HG03064 (cell line): ENCODE data around the gene FBXO42.
"Not testable (repeated sequence)": the region's sequence is repeated elsewhere in the genome, so short reads cannot be mapped to it uniquely, and the experiment has no call there.

Experiments
- ATAC-seq: cut with Tn5 transposase; IDR thresholded peaks from one replicate; pipeline ENCODE4 v1.9.1; 2021; ENCODE audit warnings: low read depth; ENCODE audit not compliant: unreplicated experiment

The FBXO42 gene

DNA sequence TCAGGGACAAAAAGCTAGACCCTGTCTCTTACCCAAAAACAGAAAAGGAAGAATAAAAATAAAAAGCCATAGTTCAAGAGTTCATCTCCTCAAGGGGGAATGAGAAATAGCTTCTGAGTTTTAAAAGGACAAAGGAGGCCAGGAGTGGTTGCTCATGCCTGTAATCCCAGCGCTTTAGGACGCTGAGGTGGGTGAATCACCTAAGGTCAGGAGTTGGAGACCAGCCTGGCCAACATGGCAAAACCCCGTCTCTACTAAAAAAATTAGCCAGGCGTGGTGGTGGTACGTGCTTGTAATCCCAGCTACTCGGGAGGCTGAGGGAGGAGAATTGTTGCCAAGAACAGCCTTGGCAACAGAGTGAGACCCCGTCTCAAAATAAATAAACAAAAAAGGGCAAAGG lies 76.7 kb downstream of the FBXO42 start:
- no peak for ATAC-seq

DNA sequence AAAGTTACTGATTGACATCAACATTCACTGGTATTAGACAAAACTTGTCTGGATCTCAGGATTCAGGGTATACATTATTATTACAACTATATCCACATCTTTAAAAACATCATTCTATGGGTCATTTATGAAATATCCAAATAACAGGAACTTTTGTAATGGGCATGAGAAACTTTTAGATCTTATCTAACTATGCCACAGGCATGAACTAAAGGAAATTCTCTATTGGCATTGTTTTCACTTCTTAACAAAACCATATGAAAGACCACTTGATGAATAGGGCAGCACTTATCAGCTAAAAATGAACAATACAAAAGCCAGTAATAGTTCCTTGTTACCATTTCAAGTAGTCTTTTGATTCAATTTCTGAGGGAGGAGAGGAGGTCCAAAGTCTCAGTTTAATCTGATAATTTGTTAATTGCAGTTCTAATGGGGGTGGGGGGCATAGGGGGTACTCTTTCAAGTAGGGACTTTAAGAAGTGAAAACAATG lies 84.5 kb downstream of the FBXO42 start:
- ATAC-seq: no peak

DNA sequence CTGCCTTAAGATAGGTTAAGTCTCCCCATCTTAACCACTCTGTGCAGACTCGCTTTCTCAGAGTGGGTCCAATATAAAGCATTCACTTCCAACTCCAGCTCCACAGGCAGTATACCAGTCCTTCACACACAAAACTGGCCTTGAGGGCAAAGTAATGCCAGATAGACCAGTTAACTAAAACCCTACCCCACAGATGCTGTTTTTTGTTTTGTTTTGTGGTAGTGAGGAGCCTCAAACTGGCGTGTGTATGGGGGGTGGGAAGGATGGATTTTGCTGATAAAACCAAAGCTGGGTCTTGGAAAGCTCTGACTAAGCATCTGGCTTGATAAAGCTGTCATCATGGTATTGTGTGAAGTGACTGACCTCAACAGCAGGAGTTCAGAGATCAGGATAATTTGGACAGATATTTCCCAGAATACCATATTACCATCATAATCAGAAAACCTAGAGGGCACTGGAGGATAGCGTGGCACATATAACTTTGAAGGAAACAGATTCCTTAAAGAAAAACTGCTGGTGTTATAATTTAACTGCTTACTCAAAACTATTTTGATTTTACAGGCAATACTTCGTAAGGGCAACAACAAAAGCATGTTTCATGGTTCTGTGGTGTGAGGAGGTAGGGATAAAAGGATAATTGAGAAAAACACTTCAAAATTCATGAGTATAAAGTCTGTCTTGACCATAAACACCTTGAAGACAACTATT lies 85.7 kb downstream of the FBXO42 start:
- no peak for ATAC-seq

DNA sequence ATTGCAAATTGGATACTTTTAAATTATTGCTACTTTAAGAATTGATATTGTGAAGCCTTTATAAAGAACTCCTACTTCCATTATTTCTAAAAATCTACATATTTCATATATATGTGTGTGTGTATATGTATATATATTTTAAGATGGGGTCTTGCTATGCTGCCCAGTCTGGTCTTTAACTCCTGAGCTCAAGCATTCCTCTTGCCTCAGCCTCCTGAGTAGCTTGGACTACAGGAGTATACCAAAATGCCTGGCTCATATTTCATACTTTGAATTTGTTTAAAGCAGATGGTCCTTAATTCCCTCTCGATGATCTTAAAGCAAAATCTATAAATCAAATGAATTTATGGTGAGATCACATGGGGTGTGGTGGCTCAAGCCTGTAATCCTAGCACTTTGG lies 90.2 kb downstream of the FBXO42 start:
- ATAC-seq: no peak

DNA sequence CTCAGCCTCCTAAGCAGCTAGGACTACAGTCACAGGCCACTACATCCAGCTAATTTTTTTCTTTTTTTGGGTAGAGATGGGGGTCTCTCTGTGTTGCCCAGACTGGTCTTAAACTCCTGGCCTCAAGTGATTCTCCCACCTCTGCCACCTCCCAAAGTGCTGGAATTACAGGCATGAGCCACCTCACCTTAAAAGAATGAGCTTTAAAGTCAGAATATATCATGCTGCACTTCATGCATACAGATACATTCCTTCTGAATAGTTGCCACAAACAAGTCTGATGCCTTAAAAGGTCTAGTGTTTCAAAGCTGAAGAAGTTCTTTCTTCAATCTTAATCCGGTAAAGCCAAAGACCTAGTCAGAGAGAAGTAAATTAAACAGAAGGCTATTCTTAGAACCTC lies 91.5 kb downstream of the FBXO42 start:
- ATAC-seq: no peak

DNA sequence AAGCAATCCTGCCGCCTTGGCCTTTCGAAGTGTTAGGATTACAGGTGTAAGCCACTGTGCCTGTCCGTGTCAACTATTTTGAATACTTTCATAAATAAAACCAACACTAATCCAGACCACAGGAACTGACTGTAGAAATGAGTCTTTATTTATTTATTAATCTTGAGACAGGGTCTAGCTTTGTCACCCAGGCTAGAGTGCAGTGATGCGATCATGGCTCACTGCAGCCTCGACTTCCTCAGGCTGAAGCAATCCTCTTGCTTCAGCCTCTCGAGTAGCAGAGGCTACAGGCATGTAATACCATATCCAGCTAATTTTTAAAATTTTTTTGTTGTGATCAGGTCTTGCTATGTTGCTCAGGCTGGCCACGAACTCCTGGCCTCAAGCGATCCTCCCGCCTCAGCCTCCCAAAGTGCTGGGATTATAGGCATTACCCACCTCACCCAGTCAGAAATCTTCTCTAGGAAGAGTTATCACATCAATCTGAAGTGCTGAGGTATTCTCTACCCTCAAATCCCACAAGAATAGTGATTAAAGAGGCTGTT lies 93.6 kb downstream of the FBXO42 start:
- no peak for ATAC-seq

DNA sequence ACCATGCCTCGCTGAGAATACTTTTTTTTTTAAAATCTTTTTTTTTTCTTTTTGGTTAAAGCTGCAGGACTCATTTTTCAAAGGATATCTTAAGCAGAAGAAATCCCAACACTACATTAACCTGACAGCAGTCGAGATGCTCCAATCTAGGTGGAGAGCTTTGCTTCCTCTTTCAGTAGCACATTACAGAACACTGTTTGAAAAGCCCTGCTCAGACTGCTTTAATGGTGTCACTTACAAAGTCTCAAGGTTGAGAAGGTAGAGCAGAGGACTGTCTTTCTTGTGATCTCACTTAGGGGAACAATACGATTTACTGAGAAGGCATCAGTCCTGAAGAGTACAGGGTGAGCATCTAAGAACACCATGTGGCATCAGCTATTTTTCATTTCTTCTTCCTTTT lies 94.3 kb downstream of the FBXO42 start:
- no peak for ATAC-seq

DNA sequence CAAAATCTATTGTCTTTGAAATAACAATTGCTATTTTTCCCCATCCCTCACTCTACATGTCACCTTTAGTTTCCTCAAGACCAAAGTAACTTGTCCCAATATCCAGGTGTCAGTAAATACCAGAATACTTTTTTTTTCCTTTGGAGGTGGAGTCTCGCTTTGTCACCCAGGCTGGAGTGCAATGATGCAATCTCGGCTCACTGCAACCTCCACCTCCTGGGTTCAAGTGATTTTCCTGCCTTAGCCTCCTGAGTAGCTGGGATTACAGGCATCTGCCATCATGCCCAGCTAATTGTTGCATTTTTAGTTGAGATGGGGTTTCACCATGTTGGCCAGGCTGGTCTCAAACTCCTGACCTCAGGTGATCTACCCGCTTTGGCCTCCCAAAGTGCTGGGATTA lies 94.7 kb downstream of the FBXO42 start:
- ATAC-seq: not testable (repeated sequence)

DNA sequence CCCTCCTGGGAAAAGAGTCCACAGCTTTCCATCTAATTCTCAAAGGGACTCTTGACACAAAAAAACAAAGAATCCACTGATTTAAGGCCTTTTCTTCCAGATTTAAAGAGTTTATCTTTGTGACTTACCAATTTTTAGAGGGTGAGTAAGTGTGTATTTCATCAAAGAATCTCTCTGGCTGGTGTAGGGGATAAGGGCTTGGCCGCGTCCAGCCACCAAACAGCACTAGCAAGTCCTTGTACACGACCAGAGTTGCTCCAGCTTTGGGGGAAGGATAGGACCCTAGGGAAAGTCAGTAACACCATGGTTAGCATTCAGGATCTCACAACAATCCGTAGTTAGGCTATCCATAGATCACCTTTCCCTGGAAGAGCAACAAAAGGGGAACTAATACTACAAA lies 95.8 kb downstream of the FBXO42 start:
- ATAC-seq: no peak

DNA sequence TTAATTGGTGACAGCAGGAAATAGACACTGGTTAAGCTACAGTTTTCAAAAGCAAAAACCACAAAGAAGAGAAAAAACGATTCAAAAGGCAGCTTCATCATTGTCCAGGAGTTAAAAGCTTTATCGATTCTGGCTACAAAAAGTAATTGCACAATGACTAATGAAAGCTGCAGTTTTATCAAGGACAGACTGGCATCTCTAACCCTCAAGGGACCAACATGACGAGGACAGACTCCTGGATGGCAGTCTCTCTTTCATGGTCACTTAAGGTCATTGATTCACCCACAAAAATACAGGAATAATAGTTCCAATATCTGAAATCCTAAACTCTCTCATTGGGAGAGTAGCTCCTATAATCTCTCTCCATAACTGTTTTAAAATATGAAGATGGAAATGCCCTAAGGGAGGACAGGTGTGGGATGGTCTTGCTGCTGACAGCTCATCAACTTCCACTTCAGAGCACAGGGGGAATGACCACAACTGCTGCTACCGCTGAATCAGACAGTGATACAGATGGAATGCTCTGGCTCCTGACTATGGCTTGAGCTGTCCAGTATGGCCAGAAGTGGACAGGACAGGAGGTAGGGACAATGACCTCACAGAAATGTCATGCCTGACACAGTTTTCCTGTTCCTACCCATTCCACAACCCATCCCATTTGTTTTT lies 97.9 kb downstream of the FBXO42 start:
- ATAC-seq: no peak

DNA sequence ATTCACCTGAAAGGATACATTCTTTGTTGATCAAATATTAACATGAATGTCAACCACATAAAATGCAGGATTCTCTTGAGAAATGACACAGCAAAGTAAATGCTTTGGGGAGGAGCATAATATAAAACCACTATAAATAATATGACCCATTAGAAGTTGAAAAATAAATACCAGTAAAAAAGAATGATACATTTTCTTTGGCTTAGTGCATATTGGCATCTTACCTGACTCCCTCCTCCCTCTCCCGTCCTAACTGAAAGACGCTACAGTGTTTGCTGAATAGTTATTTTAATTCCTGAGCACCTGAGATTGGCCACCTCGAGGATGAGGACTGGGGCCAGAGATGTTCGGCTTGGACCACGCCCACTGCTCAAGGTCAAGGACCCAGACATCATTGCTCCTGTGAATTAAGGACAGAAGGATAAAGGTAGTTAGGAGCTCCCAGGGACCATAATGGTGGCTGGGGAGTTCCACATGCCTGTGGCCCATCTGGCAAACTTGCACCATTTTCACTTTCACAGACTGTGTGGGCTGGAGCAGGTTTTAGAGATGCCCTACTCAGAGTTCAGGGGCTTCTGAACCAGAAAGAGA lies 98.9 kb downstream of the FBXO42 start:
- ATAC-seq: no peak

DNA sequence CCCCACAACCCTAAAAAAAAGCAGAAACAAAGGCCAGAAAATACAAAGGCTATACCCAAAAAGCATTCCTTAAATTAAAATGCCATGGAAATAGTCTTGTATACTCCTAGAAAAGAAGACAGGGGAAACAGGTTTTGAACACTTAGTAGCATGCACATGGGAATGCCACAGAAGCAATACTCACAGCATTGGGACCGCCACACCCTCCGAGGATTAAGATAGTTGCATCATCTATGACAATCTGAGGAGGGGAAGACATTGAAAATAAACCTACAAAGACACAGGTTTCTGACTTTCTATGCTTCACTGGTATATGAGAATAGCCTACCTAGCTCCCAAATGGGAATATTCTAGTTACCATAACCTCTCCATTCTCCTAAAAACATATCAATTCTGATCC lies 99.4 kb downstream of the FBXO42 start:
- ATAC-seq: no peak

DNA sequence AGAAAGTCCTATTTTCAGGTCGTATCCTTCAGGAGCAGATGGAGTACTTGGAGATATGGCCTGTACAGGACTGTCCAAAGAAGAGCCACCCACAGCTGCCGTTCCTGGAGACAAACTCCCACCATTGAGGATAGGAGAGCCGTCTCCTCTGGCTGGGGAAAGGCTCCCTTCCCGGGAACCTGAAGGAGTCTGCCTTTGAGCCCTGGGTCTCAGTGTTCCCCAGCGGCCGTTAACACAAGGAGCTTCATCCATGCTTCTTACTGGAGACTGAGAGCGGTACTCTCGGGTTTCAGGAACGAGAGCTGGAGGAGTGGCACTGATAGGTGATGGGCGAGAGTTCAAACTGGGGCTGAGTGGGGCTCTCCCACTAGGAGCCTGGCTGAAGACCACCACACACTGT lies 100.9 kb downstream of the FBXO42 start:
- ATAC-seq: no peak

DNA sequence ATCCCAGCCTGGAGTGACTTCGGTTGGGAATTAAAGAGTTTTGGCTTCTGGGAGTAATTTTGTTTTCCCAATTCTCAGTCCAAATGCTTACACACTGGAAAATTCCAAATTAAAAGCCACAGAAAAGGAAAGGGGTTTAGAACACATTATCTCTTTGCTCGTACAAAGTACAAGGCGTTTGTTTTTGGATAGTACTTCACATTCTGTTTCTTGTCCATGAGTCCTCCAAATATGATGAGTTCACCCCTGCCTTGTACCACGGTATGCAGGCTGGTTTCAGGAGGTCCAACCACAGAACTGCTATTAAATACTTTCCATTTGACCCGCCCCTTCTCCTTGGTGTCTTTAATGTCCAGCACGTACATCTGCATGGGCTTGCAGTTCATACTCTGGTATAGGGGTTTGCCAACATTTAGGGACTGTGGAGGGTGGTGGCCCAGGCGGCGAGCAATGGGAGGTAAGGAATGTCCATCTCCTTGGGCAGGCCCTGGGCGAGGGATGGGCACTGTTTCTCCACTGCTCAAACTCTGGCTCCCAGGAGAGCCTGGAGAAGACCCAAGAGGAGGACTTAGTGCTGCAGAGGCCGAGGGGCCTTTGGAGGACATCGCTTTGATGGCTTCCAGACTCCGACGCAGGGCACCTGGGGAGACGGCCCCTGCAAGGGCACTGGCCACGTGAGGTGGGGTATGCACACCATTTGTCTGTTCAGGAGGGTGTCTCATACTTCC lies 101.6 kb downstream of the FBXO42 start:
- ATAC-seq: no peak

DNA sequence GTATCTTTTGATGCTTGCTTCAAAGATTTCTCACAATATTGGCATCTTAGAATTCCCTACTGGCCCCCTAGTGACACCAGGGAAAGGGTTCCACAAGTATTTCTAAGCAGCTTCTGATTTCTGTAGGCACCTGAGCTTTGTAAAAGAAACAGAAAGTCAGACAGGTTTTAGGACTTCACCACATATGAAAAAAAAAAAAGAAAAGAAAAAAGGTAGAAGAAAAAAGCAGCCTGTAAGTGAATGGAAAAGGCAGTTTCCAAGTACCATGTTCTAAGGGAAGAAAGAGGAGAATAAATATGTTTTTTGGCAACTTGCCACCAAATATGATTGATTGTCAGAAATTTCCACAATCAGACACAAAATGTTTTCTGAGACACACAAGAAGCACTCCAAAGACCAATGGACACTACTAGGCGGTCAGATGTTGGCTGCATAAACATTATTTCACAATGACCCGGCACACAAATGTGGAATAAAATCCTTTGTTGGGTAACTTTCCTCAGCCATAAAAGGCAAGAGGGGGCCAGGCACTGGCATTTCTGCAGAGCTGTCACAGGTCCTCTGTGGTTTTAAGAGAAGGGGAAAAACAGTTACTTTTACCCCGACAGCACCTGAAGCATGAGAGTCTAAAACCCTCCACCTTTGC lies 102.6 kb downstream of the FBXO42 start:
- ATAC-seq: no peak

DNA sequence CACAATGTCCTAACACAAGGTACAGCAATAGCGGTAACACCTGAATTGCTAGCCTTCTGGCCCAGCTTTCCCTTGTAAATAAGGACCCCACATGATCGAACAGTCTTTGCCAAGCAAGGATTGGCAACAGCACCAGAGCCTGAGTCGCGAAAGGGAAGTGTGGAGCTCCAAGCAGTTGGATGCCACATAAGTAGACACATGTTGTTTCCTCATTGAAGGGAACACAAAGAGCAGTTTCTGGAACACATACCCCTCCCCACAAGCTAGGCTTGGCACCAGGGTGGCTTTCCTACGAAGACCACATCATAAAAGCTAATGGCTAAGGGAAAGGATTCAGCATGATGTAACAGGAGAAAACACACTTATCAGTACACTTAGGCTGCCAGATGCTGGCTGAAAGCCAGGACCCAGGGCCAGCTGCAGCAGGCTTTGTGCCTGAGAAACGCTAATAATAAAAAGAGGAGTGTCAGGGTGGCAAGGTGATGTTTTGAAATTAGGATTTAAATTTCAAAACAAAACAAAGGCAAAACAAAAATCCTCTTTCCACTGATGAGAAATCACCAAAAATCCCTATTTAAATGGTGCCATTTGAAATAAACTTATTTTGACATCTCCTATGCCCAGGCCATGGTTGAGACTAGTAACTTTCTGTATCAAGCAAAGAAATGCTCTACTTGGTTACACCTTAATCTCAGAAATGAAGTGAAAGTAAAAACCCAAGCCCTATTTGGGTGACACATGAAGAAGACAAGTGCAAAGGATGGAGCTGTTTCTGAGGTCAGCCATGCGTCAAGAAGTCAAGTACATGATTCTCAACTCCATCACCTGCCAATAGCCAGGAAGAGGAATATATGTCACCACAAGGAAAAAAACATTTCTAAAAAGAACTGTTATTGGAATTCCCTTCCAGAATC lies 103.4 kb downstream of the FBXO42 start:
- no peak for ATAC-seq

DNA sequence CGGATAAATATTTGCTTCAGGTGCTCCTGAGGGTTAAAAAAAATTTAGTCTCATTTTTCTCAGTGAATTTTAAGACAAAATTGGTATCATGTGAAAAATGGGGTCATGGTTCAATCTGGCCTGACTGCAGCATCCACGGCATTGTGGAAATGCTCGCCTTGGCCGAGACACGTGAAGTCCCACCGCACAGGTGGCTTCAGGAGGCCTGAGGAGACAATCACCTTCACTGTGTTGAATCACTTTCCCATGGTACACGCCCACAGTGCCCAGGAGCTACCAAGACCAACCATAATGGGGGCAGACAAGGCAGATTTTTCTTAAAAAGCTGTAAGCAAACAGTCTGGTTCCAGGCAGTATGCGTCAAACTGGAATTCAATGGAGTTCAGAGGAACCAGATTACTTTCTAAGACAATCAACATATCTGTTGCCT lies 104.3 kb downstream of the FBXO42 start:
- no peak for ATAC-seq

DNA sequence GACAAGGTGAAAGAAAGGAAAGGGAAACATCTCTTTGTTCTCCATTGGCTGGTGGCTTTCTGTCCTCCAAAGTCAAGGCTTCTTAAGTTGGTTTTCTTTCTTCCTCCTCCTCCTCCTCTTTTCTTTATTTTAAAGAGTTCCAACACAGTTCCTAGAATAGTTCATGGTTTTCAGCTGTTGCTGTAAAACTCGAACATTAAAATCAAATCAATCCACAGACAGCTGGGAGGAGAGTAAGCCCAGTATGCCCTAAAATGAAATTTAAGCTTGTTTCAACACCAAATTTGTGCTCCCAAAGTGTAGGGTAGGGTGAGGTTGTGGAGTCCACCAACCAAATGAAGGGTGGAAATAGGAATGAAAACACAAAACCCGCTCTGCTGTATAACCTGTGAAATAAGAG lies 104.8 kb downstream of the FBXO42 start:
- no peak for ATAC-seq

DNA sequence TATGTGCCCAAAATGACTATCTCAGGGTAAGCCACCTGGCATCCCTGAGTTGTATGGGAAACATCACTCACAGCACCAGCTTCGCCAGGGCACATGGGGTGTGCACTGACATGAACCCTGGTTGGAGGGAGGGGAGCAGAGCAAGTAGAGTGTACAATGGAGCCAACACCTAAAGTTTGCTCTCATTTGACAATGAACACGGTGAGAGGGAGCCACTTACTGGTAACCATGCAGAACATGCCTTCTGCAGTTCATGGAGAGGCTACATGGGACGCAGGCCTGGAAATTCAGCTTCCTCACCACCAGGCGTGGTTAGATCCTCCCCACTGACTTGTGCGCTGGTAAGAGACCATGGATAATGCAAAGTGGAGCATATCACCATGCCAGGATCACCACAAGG lies 105.3 kb downstream of the FBXO42 start:
- ATAC-seq: no peak
